NCI-H2107 treated with DMSO at 0.1 percent for 48 hours (cell line): ENCODE results near the gene CAMSAP1.

ENCODE experiments used
- DNase-seq: peaks from one replicate; lab custom pipeline; 2025; ENCODE audit not compliant: unreplicated experiment; lab: John Stamatoyannopoulos, UW

Gene CAMSAP1

GRCh38 chr9:135847833-135848232 is 59.5 kb downstream of the CAMSAP1 start:
- DNase-seq = no peak

- DNase-seq = no peak
These were observed 66.8 kb downstream of the CAMSAP1 start for GRCh38 chr9:135840539-135840938.

GRCh38 chr9:135840107-135840506 is 67.2 kb downstream of the CAMSAP1 start:
- no peak for DNase-seq

- no peak for DNase-seq
These were observed 67.8 kb downstream of the CAMSAP1 start for GRCh38 chr9:135839516-135839915.

GRCh38 chr9:135835131-135835530 is 72.2 kb downstream of the CAMSAP1 start:
- no peak for DNase-seq

- no peak for DNase-seq
These were observed 73.5 kb downstream of the CAMSAP1 start for GRCh38 chr9:135833864-135834263.

- DNase-seq = no peak
These were observed 76.8 kb downstream of the CAMSAP1 start for GRCh38 chr9:135830496-135830895.

- DNase-seq = no peak
These were observed 78.7 kb downstream of the CAMSAP1 start for GRCh38 chr9:135828656-135829055.

- DNase-seq = no peak
These were observed 79.3 kb downstream of the CAMSAP1 start for GRCh38 chr9:135827866-135828580.

GRCh38 chr9:135827301-135827700 is 80.0 kb downstream of the CAMSAP1 start:
- DNase-seq = no peak

GRCh38 chr9:135826188-135826545 is 81.2 kb downstream of the CAMSAP1 start:
- no peak for DNase-seq

- DNase-seq = no peak
These were observed 81.7 kb downstream of the CAMSAP1 start for GRCh38 chr9:135825435-135826187.

GRCh38 chr9:135823036-135823435 is 84.3 kb downstream of the CAMSAP1 start:
- DNase-seq = no peak

- no peak for DNase-seq
These were observed 85.0 kb downstream of the CAMSAP1 start for GRCh38 chr9:135822374-135822755.

GRCh38 chr9:135821733-135822373 is 85.5 kb downstream of the CAMSAP1 start:
- DNase-seq = no peak

- DNase-seq = no peak
These were observed 86.2 kb downstream of the CAMSAP1 start for GRCh38 chr9:135821116-135821515.

GRCh38 chr9:135820661-135821060 is 86.7 kb downstream of the CAMSAP1 start:
- DNase-seq = no peak

- no peak for DNase-seq
These were observed 87.4 kb downstream of the CAMSAP1 start for GRCh38 chr9:135819905-135820304.

GRCh38 chr9:135818718-135819475 is 88.4 kb downstream of the CAMSAP1 start:
- no peak for DNase-seq

GRCh38 chr9:135817951-135818717 is 89.2 kb downstream of the CAMSAP1 start:
- DNase-seq = no peak

GRCh38 chr9:135816651-135816970 is 90.7 kb downstream of the CAMSAP1 start:
- DNase-seq = no peak
